ENCODE data around the gene PRM2. TPM values are rescaled to one million over a fixed set of nuclear protein-coding genes. Genes with fewer than 3 reads are reported as not detected.

Gene PRM2
- total and polyA plus RNA-seq, 2 of the 8 experiments (the other 6 are each of a cell fraction or from before 2014, with no cell fraction given), result not detected

DNA sequence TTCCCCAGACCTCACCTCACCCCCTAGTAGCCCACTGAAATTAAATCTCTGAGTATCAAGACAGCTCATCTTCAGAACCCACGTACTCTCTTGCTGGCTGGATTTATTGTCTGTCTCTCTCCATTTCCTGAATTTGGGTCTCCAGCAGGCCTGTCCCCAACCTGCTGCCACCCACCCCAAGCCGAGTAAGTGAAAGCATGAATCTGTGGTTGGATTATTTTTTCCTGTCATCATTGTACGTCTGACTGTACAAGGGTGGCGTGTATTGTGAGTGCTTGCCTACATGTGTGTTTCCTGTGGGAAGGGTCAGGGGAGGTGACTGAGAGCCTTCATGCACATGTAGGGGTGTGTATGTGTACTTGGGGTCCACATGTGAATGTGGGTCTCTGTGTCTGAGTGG, 12.5 kb downstream of the PRM2 start:
- H3K79me2 ChIP-seq (ENCODE audit: control insufficient read depth in 1 of 2, insufficient read depth in 2 of 2, low read length in 2 of 2), result no peaks in the 10 kb centered on the region
- H3K23ac ChIP-seq (ENCODE audit: insufficient read length), result no peak overlapping the region
- no peak overlapping the region for H2BK5ac ChIP-seq (ENCODE audit: low read depth, low read length)
- no peak overlapping the region for H2BK20ac ChIP-seq (ENCODE audit: low read length)
- H3K27me3 ChIP-seq (replicated peaks in 1 of 4; ENCODE audit: control insufficient read depth in 3 of 4, extremely low read depth in 1 of 4, insufficient read depth in 3 of 4, low read length in 3 of 4), result no peaks in the 10 kb centered on the region; a peak in 1 of 7 replicates
- H3K9ac ChIP-seq (replicated peaks in 1 of 4; ENCODE audit: extremely low read depth in 1 of 4, low read depth in 3 of 4, low read length in 3 of 4), result no peak overlapping the region
- ChIA-PET CTCF (ENCODE audit: partially characterized antibody) (interaction anchor here (1.7 to 2.4 kb wide), 2 partner anchors 10 to 108 kb away, joined by 4 to 9 read pairs; partner anchors contain the start of gene PRM3), POLR2A (ENCODE audit: partially characterized antibody) (interaction anchor here (1.0 to 1.7 kb wide), 3 partner anchors 9 to 89 kb away, joined by 3 to 6 read pairs (median 5); no protein-coding TSS in a partner anchor)
- H3K56ac ChIP-seq (replicated peaks; ENCODE audit: insufficient read length, low read depth, low read length), result no peak overlapping the region
- H2AFZ ChIP-seq (ENCODE audit: low read length), result no peak overlapping the region
- no peak overlapping the region for H4K91ac ChIP-seq (replicated peaks; ENCODE audit: insufficient read length, low read length)
- DNase-seq (ENCODE audit: low read depth in 1 of 2, low spot score in 2 of 2) (no peak), FAIRE-seq (no peak)
- H4K8ac ChIP-seq (ENCODE audit: extremely low read depth, insufficient read depth, low read length), result no peak overlapping the region
- no peak overlapping the region for H2AK5ac ChIP-seq (ENCODE audit: low read depth, low read length)
- no peak overlapping the region for H3K18ac ChIP-seq (ENCODE audit: extremely low read depth, low read length)
- peak overlapping the region; percentile 43; the same call in 1 of the 2 replicates for H2BK12ac ChIP-seq (ENCODE audit: low read depth, low read length)
- no peaks in the 10 kb centered on the region for H3K36me3 ChIP-seq (ENCODE audit: control insufficient read depth in 2 of 4, insufficient read depth in 4 of 4, low read length in 3 of 4)
- no peaks in the 10 kb centered on the region for H3K79me1 ChIP-seq (ENCODE audit: low read depth, low read length)
- no peak overlapping the region for H3K4me3 ChIP-seq (ENCODE audit: extremely low read depth in 1 of 4, insufficient read depth in 2 of 4, low read depth in 3 of 4, low read length in 4 of 4)
- H4K5ac ChIP-seq (ENCODE audit: insufficient read length, low read depth, low read length), result no peak overlapping the region
- H3K9me3 ChIP-seq (ENCODE audit: insufficient read depth in 2 of 2, low read depth in 1 of 2, low read length in 1 of 2), result no peaks in the 10 kb centered on the region
- H2BK120ac ChIP-seq (replicated peaks; ENCODE audit: low read depth, low read length), result no peak overlapping the region
- H3K4ac ChIP-seq (replicated peaks; ENCODE audit: insufficient read length, low read depth, low read length), result no peak overlapping the region
- H3K23me2 ChIP-seq (ENCODE audit: low read depth, low read length), result no peaks in the 10 kb centered on the region; the same call in 1 of the 2 replicates
- H3K27ac ChIP-seq (ENCODE audit: low read depth, low read length), result no peak overlapping the region
- no peak overlapping the region; the same call in 1 of the 2 replicates for H2BK15ac ChIP-seq (ENCODE audit: low read length)
- H4K20me1 ChIP-seq (replicated peaks in 1 of 2; ENCODE audit: control insufficient read depth in 1 of 2, insufficient read depth in 2 of 2, low read length in 2 of 2), result no peaks in the 10 kb centered on the region
- WGBS, 2 experiments (ENCODE audit: extremely low coverage in 1 of 2, insufficient coverage in 1 of 2, insufficient read length in 1 of 2, insufficient replicate concordance in 2 of 2, low coverage in 1 of 2, low lambda C conversion rate in 2 of 2, missing lambda C conversion rate in 1 of 2), result 88% methylated on average over 4 of the region's 4 CpGs; no CpG with 5 or more reads in 1 of the 2 experiments
- no peak for TF ChIP-seq KDM4A (IDR thresholded peaks at IDR 0.05; ENCODE audit: low read depth, low read length, severe bottlenecking)
- TF ChIP-seq BACH1 (IDR thresholded peaks at IDR 0.05; ENCODE audit: low read length), result no peak
- no peak for TF ChIP-seq HDAC6 (IDR thresholded peaks at IDR 0.05; ENCODE audit: low read depth, low read length)
- no peak for TF ChIP-seq TCF12 (IDR thresholded peaks at IDR 0.05; ENCODE audit: low read depth, low read length)
- no peak for TF ChIP-seq SIX5 (IDR thresholded peaks at IDR 0.05; ENCODE audit: low read depth, low read length)
- no peak for TF ChIP-seq EGR1 (IDR thresholded peaks at IDR 0.05; ENCODE audit: borderline replicate concordance, low read depth, low read length)
- TF ChIP-seq GABPA (IDR thresholded peaks at IDR 0.05; ENCODE audit: borderline replicate concordance, insufficient read depth, low read length), result no peak
- H3K4me1 ChIP-seq (replicated peaks in 1 of 4; ENCODE audit: control insufficient read depth in 3 of 4, insufficient read depth in 4 of 4, low read length in 3 of 4), result 0 out of 7 replicates have a peak, but pooled peaks cover 0 to 5% (median 0%) of the 10 kb centered on the region in 4 experiments
- H3K14ac ChIP-seq (ENCODE audit: insufficient read length), result no peak overlapping the region
- H3K4me2 ChIP-seq (ENCODE audit: insufficient read depth in 1 of 2, low read depth in 2 of 2, low read length in 2 of 2), result no peak overlapping the region

Measured in H1 (cell line).